Loucy (cell line): ENCODE measurements around the gene CCDC177.

Source experiments
- H2AFZ ChIP-seq: fragments of 200-600 bp; sonication (generic); 2 replicates; pipeline ENCODE4 v1.6.0; 2016; ENCODE audit warnings: antibody characterized with exemption, mild to moderate bottlenecking, low read length, moderate library complexity
- H3F3A ChIP-seq: fragments of 200-600 bp; 2 replicates; pipeline ENCODE4 v1.6.0; 2016; ENCODE audit warnings: antibody characterized with exemption, low read depth, mild to moderate bottlenecking
- H3K27me3 ChIP-seq: fragments of 200-600 bp; sonication (generic); 2 replicates; pipeline ENCODE4 v1.6.1; 2014; ENCODE audit warnings: low read length, mild to moderate bottlenecking; ENCODE audit not compliant: insufficient read depth, poor library complexity, severe bottlenecking
- H3K36me3 ChIP-seq: fragments of 200-600 bp; sonication (generic); 2 replicates; pipeline ENCODE4 v1.6.1; 2016; ENCODE audit warnings: low read length; ENCODE audit not compliant: insufficient read depth
- H3K4me1 ChIP-seq: fragments of 200-600 bp; sonication (generic); 2 replicates; pipeline ENCODE4 v1.5.1; 2014; ENCODE audit warnings: low read length, mild to moderate bottlenecking; ENCODE audit not compliant: insufficient read depth, poor library complexity, severe bottlenecking
- H3K4me2 ChIP-seq: fragments of 200-600 bp; sonication (generic); 2 replicates; pipeline ENCODE4 v1.6.0; 2014; ENCODE audit warnings: antibody characterized with exemption, low read length, low read depth, mild to moderate bottlenecking; ENCODE audit not compliant: poor library complexity, severe bottlenecking
- H3K4me3 ChIP-seq: fragments of 200-600 bp; sonication (generic); 2 replicates; pipeline ENCODE4 v1.5.1; 2014; ENCODE audit warnings: low read length, mild to moderate bottlenecking, mixed read lengths; ENCODE audit not compliant: poor library complexity, severe bottlenecking
- H3K79me2 ChIP-seq: fragments of 200-600 bp; sonication (generic); 2 replicates; pipeline ENCODE4 v1.6.1; 2014; ENCODE audit warnings: low read length; ENCODE audit not compliant: insufficient read depth
- H3K9ac ChIP-seq: fragments of 200-600 bp; sonication (generic); 2 replicates; pipeline ENCODE4 v1.6.0; 2014; ENCODE audit warnings: mild to moderate bottlenecking, low read depth, low read length, moderate library complexity; ENCODE audit not compliant: poor library complexity, severe bottlenecking
- H3K9me2 ChIP-seq: fragments of 200-600 bp; sonication (generic); replicated peaks from 2 replicates; pipeline ENCODE4 v1.6.1; 2016; ENCODE audit warnings: low read depth, low read length, mixed read lengths
- H3K9me3 ChIP-seq: fragments of 200-600 bp; sonication (generic); 2 replicates; pipeline ENCODE4 v1.6.1; 2014; ENCODE audit warnings: mild to moderate bottlenecking, antibody characterized with exemption, low read length, low read depth; ENCODE audit not compliant: insufficient read depth
- H4K20me1 ChIP-seq: fragments of 200-600 bp; sonication (generic); 2 replicates; pipeline ENCODE4 v1.6.0; 2014; ENCODE audit warnings: antibody characterized with exemption, low read length, mild to moderate bottlenecking; ENCODE audit not compliant: insufficient read depth, poor library complexity, severe bottlenecking
- CTCF ChIP-seq: fragments of 200-600 bp; sonication (generic); conservative IDR thresholded peaks from 2 replicates; pipeline ENCODE4 v1.5.1; 2014; ENCODE audit warnings: mild to moderate bottlenecking, antibody characterized with exemption, low read length
- EZH2phosphoT487 ChIP-seq: fragments of 200-600 bp; IDR thresholded peaks from 2 replicates; pipeline ENCODE4 v1.6.1; 2018; ENCODE audit warnings: antibody characterized with exemption, mild to moderate bottlenecking, moderate library complexity, borderline replicate concordance

Gene CCDC177

GRCh38 chr14:69579476-69579875, 4.8 kb upstream of the CCDC177 start:
- Histone ChIP-seq H3K4me3 (no peak overlapping the region), H3K9me2 (no peaks in the 10 kb centered on the region), H3K27me3 (no peaks in the 10 kb centered on the region), H3K36me3 (no peaks in the 10 kb centered on the region), H3F3A (no peaks in the 10 kb centered on the region), H3K79me2 (no peaks in the 10 kb centered on the region), H3K9ac (no peak overlapping the region), H3K4me2 (no peak overlapping the region), H4K20me1 (no peaks in the 10 kb centered on the region), H3K4me1 (no peaks in the 10 kb centered on the region), H2AFZ (no peak overlapping the region), H3K9me3 (no peaks in the 10 kb centered on the region)
- TF ChIP-seq EZH2phosphoT487 (no peak), CTCF (no peak)

- no peak overlapping the region for H3K4me3 ChIP-seq
- H3K9ac ChIP-seq = no peak overlapping the region
- H3K79me2 ChIP-seq = no peaks in the 10 kb centered on the region
- H3K9me3 ChIP-seq = no peaks in the 10 kb centered on the region
- H3K4me2 ChIP-seq = no peak overlapping the region
- no peak overlapping the region for H2AFZ ChIP-seq
- no peaks in the 10 kb centered on the region for H3K27me3 ChIP-seq
- TF ChIP-seq EZH2phosphoT487 (no peak), CTCF (no peak)
- no peaks in the 10 kb centered on the region for H4K20me1 ChIP-seq
- no peaks in the 10 kb centered on the region for H3F3A ChIP-seq
- no peaks in the 10 kb centered on the region for H3K9me2 ChIP-seq
- H3K4me1 ChIP-seq = no peaks in the 10 kb centered on the region
- no peaks in the 10 kb centered on the region for H3K36me3 ChIP-seq
Measured at GRCh38 chr14:69574954-69575295, 254 bp upstream of the CCDC177 start.

GRCh38 chr14:69573831-69574262, 824 bp downstream of the CCDC177 start:
- Histone ChIP-seq H3K9me3 (no peaks in the 10 kb centered on the region), H3K4me3 (no peak overlapping the region), H3K9ac (no peak overlapping the region), H3F3A (no peaks in the 10 kb centered on the region), H2AFZ (no peak overlapping the region), H3K4me1 (no peaks in the 10 kb centered on the region), H3K79me2 (no peaks in the 10 kb centered on the region), H3K27me3 (no peaks in the 10 kb centered on the region), H3K9me2 (no peaks in the 10 kb centered on the region), H3K4me2 (no peak overlapping the region), H4K20me1 (no peaks in the 10 kb centered on the region), H3K36me3 (no peaks in the 10 kb centered on the region)
- no peak for TF ChIP-seq EZH2phosphoT487
- no peak for TF ChIP-seq CTCF
